Measurements from ENCODE around the gene BCAR1. TPM values are rescaled to one million over a fixed set of nuclear protein-coding genes. Genes with fewer than 3 reads are reported as not detected.
"Not testable (repeated sequence)": the region's sequence is repeated elsewhere in the genome, so short reads cannot be mapped to it uniquely, and the experiment has no call there.

The BCAR1 gene
- polyA plus RNA-seq, 1 donor (not counting 4 experiments of a cell fraction or from before 2014, with no cell fraction given): 17.8 TPM

- Histone ChIP-seq H3K79me2 (ENCODE audit: control insufficient read depth, insufficient read depth, low read length) (no peaks in the 10 kb centered on the region), H3K9me3 (ENCODE audit: control insufficient read depth, low read depth, low read length) (no peaks in the 10 kb centered on the region), H3K36me3 (ENCODE audit: control insufficient read depth in 2 of 2, extremely low read depth in 1 of 2, insufficient read depth in 2 of 2, low read length in 2 of 2) (no peaks in the 10 kb centered on the region), H4K20me1 (ENCODE audit: control insufficient read depth, extremely low read depth, insufficient read depth, low read length) (no peaks in the 10 kb centered on the region), H3K4me3 (ENCODE audit: control insufficient read depth in 2 of 3, extremely low read depth in 1 of 3, insufficient read depth in 2 of 3, low read depth in 1 of 3, low read length in 3 of 3) (no peak overlapping the region), H3K4me2 (ENCODE audit: control insufficient read depth, extremely low read depth, insufficient read depth, low read depth, low read length) (peak overlapping the region; percentile 46), H3K27ac (ENCODE audit: control insufficient read depth, insufficient read depth, low read length) (peak overlapping the region; percentile 34), H3K9me1 (ENCODE audit: control insufficient read depth, extremely low read depth, insufficient read depth, low read length) (no peaks in the 10 kb centered on the region), H3K4me1 (ENCODE audit: control insufficient read depth, extremely low read depth, insufficient read depth, low read length) (peaks cover 37% of the 10 kb centered on the region), H3K9ac (ENCODE audit: control insufficient read depth, extremely low read depth, insufficient read depth, low read length) (no peak overlapping the region), H3K27me3 (ENCODE audit: control insufficient read depth, extremely low read depth, insufficient read depth, low read length) (no peaks in the 10 kb centered on the region), H2AFZ (ENCODE audit: control insufficient read depth, low read length) (no peak overlapping the region)
- dilution Hi-C loops (cut with MboI; ENCODE audit: extremely low pct_ligation_motif_present, low sequenced_read_pairs): no loop called here
- TF ChIP-seq EZH2 (IDR thresholded peaks at IDR 0.05; ENCODE audit: low read length): no peak
- no peak for TF ChIP-seq CTCF (optimal IDR thresholded peaks at IDR 0.05 in 1 of 3, IDR thresholded peaks at IDR 0.05 in 1 of 3, conservative IDR thresholded peaks at IDR 0.05 in 1 of 3; ENCODE audit: extremely low read depth in 1 of 3, insufficient read depth in 2 of 3, low read length in 3 of 3)
- DNase-seq (ENCODE audit: low read depth, low spot score): no peak
- FAIRE-seq: peak; percentile 90
Observed at GRCh38 chr16:75279305-75279704, 27.9 kb upstream of the BCAR1 start.

DNA sequence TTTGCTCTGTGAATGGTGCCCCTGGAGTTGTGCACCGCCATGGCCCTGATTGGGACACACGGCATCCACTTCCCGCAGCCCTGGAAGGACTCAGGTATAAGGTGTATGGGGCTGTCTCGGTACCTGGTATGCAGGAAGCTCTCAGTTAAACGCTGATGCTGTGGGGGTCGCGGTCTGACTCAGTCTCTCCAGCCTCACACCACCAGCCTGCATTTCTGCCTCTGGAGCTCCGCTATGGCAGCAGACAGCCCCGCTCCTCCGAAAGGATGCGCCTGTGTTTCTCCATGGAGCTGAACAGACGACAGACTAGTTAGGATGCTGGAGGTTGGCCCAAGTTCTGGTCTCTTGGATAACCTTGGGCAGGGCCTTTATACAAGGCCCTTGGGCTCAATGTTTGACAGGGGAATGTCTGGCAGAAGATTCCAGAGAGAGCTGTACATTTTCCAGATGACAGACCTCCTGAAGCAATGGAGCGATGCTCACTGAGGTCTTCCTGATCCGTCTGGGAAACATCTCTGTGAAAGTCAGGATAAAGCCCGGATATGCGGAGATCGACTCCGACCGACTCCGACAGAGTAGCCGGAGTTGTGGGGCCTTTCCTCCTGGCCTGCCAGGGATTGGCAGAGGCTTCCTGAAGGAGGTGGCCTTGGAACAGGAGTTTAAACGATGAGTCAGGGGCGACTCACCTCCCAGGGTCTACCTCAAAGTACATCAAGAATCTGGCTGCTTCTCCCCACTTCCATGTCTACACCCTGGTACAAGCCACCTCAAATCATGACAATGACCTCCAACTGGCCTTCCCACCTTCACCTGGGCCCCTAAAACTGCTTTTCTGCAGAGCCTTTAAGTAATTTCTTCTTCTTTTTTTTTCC lies 21.9 kb upstream of the BCAR1 start:
- FAIRE-seq (peak; percentile 70), DNase-seq (ENCODE audit: low read depth, low spot score) (no peak)
- no peaks in the 10 kb centered on the region for H3K79me2 ChIP-seq (ENCODE audit: control insufficient read depth, insufficient read depth, low read length)
- H3K27ac ChIP-seq (ENCODE audit: control insufficient read depth, insufficient read depth, low read length): peak overlapping the region; percentile 51
- peaks cover 10% of the 10 kb centered on the region for H3K4me1 ChIP-seq (ENCODE audit: control insufficient read depth, extremely low read depth, insufficient read depth, low read length)
- no peaks in the 10 kb centered on the region for H4K20me1 ChIP-seq (ENCODE audit: control insufficient read depth, extremely low read depth, insufficient read depth, low read length)
- H3K4me2 ChIP-seq (ENCODE audit: control insufficient read depth, extremely low read depth, insufficient read depth, low read depth, low read length): peak overlapping the region; percentile 39
- no peak overlapping the region for H2AFZ ChIP-seq (ENCODE audit: control insufficient read depth, low read length)
- no peaks in the 10 kb centered on the region for H3K27me3 ChIP-seq (ENCODE audit: control insufficient read depth, extremely low read depth, insufficient read depth, low read length)
- TF ChIP-seq CTCF (optimal IDR thresholded peaks at IDR 0.05 in 1 of 3, IDR thresholded peaks at IDR 0.05 in 1 of 3, conservative IDR thresholded peaks at IDR 0.05 in 1 of 3; ENCODE audit: extremely low read depth in 1 of 3, insufficient read depth in 2 of 3, low read length in 3 of 3) (no peak), EZH2 (IDR thresholded peaks at IDR 0.05; ENCODE audit: low read length) (no peak)
- no peaks in the 10 kb centered on the region for H3K36me3 ChIP-seq (ENCODE audit: control insufficient read depth in 2 of 2, extremely low read depth in 1 of 2, insufficient read depth in 2 of 2, low read length in 2 of 2)
- H3K9ac ChIP-seq (ENCODE audit: control insufficient read depth, extremely low read depth, insufficient read depth, low read length): no peak overlapping the region
- no peak overlapping the region for H3K4me3 ChIP-seq (ENCODE audit: control insufficient read depth in 2 of 3, extremely low read depth in 1 of 3, insufficient read depth in 2 of 3, low read depth in 1 of 3, low read length in 3 of 3)
- dilution Hi-C loops (cut with MboI; ENCODE audit: extremely low pct_ligation_motif_present, low sequenced_read_pairs): no loop called here
- no peaks in the 10 kb centered on the region for H3K9me3 ChIP-seq (ENCODE audit: control insufficient read depth, low read depth, low read length)
- H3K9me1 ChIP-seq (ENCODE audit: control insufficient read depth, extremely low read depth, insufficient read depth, low read length): no peaks in the 10 kb centered on the region

DNA sequence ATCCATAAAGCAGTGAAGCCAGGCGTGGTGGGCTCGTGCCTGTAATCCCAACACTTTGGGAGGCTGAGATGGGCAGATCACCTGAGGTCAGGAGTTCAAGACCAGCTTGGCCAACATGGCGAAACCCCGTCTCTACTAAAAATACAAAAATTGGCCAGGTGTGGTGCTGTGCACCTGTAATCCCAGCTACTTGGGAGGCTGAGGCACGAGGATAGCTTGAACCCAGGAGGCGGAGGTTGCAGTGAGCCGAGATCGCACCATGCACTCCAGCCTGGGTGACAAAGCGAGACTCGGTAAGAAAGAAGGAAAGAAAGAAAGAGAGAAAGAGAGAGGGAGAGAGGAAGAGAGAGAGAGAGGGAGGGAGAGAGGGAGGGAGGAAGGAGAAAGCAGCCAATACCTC lies 21.2 kb upstream of the BCAR1 start:
- H4K20me1 ChIP-seq (ENCODE audit: control insufficient read depth, extremely low read depth, insufficient read depth, low read length); H3K27me3 ChIP-seq (ENCODE audit: control insufficient read depth, extremely low read depth, insufficient read depth, low read length); dilution Hi-C loops (cut with MboI; ENCODE audit: extremely low pct_ligation_motif_present, low sequenced_read_pairs); H3K9me1 ChIP-seq (ENCODE audit: control insufficient read depth, extremely low read depth, insufficient read depth, low read length); H3K36me3 ChIP-seq (ENCODE audit: control insufficient read depth in 2 of 2, extremely low read depth in 1 of 2, insufficient read depth in 2 of 2, low read length in 2 of 2); FAIRE-seq; DNase-seq (ENCODE audit: low read depth, low spot score); H3K4me2 ChIP-seq (ENCODE audit: control insufficient read depth, extremely low read depth, insufficient read depth, low read depth, low read length); H3K9me3 ChIP-seq (ENCODE audit: control insufficient read depth, low read depth, low read length); H3K4me3 ChIP-seq (ENCODE audit: control insufficient read depth in 2 of 3, extremely low read depth in 1 of 3, insufficient read depth in 2 of 3, low read depth in 1 of 3, low read length in 3 of 3); H3K27ac ChIP-seq (ENCODE audit: control insufficient read depth, insufficient read depth, low read length); H2AFZ ChIP-seq (ENCODE audit: control insufficient read depth, low read length); H3K9ac ChIP-seq (ENCODE audit: control insufficient read depth, extremely low read depth, insufficient read depth, low read length); H3K79me2 ChIP-seq (ENCODE audit: control insufficient read depth, insufficient read depth, low read length): not testable (repeated sequence)
- peaks cover 17% of the 10 kb centered on the region for H3K4me1 ChIP-seq (ENCODE audit: control insufficient read depth, extremely low read depth, insufficient read depth, low read length)

All from keratinocyte (primary cell).